Measurements from ENCODE around the gene VPS13C.

Gene VPS13C

GRCh38 chr15:62107571-62108121 lies 47.4 kb upstream of the VPS13C start:
- Histone ChIP-seq H3K4ac (ENCODE audit: low read depth in 1 of 2, low read length in 2 of 2) (no peak overlapping the region), H3K18ac (ENCODE audit: low read depth in 1 of 2, low read length in 2 of 2) (no peak overlapping the region), H3K23ac (ENCODE audit: low read length in 2 of 2) (no peak overlapping the region), H2AK5ac (ENCODE audit: low read length, severe bottlenecking) (no peak overlapping the region), H3K9me3 (ENCODE audit: control insufficient read depth, low read length) (no peaks in the 10 kb centered on the region), H3K14ac (ENCODE audit: low read length in 2 of 2) (no peak overlapping the region), H4K91ac (ENCODE audit: low read length) (no peak overlapping the region), H2BK15ac (ENCODE audit: low read depth, poor library complexity, severe bottlenecking) (no peak overlapping the region), H3K4me1 (ENCODE audit: control insufficient read depth, insufficient read depth, low read depth, low read length) (peaks cover 6% of the 10 kb centered on the region), H3K79me1 (replicated peaks; ENCODE audit: low read length, poor library complexity, severe bottlenecking) (no peaks in the 10 kb centered on the region), H2AFZ (ENCODE audit: low read depth, low read length) (no peak overlapping the region), H2BK5ac (ENCODE audit: low read depth, low read length, poor library complexity, severe bottlenecking) (no peak overlapping the region), H3K27ac (ENCODE audit: low read length, poor library complexity, severe bottlenecking) (no peak overlapping the region), H2BK120ac (ENCODE audit: low read depth, low read length) (no peak overlapping the region), H3K36me3 (ENCODE audit: control insufficient read depth in 1 of 2, insufficient read depth in 2 of 2, low read depth in 1 of 2, low read length in 2 of 2) (no peaks in the 10 kb centered on the region), H3K27me3 (ENCODE audit: control insufficient read depth in 1 of 2, insufficient read depth in 1 of 2, low read length in 2 of 2) (no peaks in the 10 kb centered on the region), H3K4me3 (ENCODE audit: insufficient read depth in 1 of 2, low read depth in 1 of 2, low read length in 2 of 2) (no peak overlapping the region), H3K4me2 (ENCODE audit: low read length, poor library complexity, severe bottlenecking) (no peak overlapping the region), H2BK12ac (ENCODE audit: low read length in 2 of 2) (no peak overlapping the region), H3K9ac (ENCODE audit: low read length) (no peak overlapping the region), H4K8ac (ENCODE audit: low read length) (no peak overlapping the region)
- DNase-seq, result no peak
- no CpG with 5 or more reads among the region's 2 CpGs for WGBS

GRCh38 chr15:62106096-62106495 lies 45.8 kb upstream of the VPS13C start:
- H3K14ac ChIP-seq (ENCODE audit: low read length in 2 of 2), result no peak overlapping the region

DNA sequence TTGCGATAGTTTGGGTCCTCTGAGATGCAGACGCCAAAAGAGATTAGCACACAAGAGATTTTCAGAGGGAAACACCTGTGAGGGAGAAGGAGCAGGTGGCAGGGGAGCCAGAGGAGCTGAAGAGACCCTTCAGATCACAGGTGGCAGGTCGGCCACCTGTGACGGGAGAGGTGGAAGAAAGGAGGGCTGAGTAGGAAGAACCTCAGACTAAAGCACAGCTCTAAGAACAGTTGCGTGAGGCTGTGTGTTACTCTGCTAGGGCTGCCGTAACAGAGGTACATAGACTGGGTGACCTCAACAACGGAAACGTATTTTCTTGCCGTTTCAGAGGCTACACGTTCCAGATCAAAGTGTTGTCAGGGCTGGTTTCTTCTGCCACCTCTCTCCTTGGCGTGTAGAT lies 45.0 kb upstream of the VPS13C start:
- Histone ChIP-seq H2BK12ac (ENCODE audit: low read length in 2 of 2) (no peak overlapping the region), H4K91ac (ENCODE audit: low read length) (no peak overlapping the region), H3K4me2 (ENCODE audit: low read length, poor library complexity, severe bottlenecking) (no peak overlapping the region), H2BK5ac (ENCODE audit: low read depth, low read length, poor library complexity, severe bottlenecking) (no peak overlapping the region), H3K14ac (ENCODE audit: low read length in 2 of 2) (no peak overlapping the region), H2BK15ac (ENCODE audit: low read depth, poor library complexity, severe bottlenecking) (no peak overlapping the region), H2AK5ac (ENCODE audit: low read length, severe bottlenecking) (no peak overlapping the region), H2AFZ (ENCODE audit: low read depth, low read length) (no peak overlapping the region), H3K4me3 (ENCODE audit: insufficient read depth in 1 of 2, low read depth in 1 of 2, low read length in 2 of 2) (no peak overlapping the region), H2BK120ac (ENCODE audit: low read depth, low read length) (no peak overlapping the region), H3K9me3 (ENCODE audit: control insufficient read depth, low read length) (no peaks in the 10 kb centered on the region), H3K27ac (ENCODE audit: low read length, poor library complexity, severe bottlenecking) (no peak overlapping the region), H3K4ac (ENCODE audit: low read depth in 1 of 2, low read length in 2 of 2) (no peak overlapping the region), H3K36me3 (ENCODE audit: control insufficient read depth in 1 of 2, insufficient read depth in 2 of 2, low read depth in 1 of 2, low read length in 2 of 2) (no peaks in the 10 kb centered on the region), H3K18ac (ENCODE audit: low read depth in 1 of 2, low read length in 2 of 2) (no peak overlapping the region), H3K23ac (ENCODE audit: low read length in 2 of 2) (no peak overlapping the region), H3K79me1 (replicated peaks; ENCODE audit: low read length, poor library complexity, severe bottlenecking) (no peaks in the 10 kb centered on the region), H3K27me3 (ENCODE audit: control insufficient read depth in 1 of 2, insufficient read depth in 1 of 2, low read length in 2 of 2) (peaks cover 0 to 4% of the 10 kb centered on the region in 2 experiments), H4K8ac (ENCODE audit: low read length) (no peak overlapping the region), H3K4me1 (ENCODE audit: control insufficient read depth, insufficient read depth, low read depth, low read length) (peaks cover 3% of the 10 kb centered on the region), H3K9ac (ENCODE audit: low read length) (no peak overlapping the region)
- 95% methylated on average over 11 of the region's 11 CpGs for WGBS
- DNase-seq, result no peak

More at GRCh38 chr15:62106096-62106495, 45.8 kb upstream of the VPS13C start:
- Histone ChIP-seq H3K36me3 (ENCODE audit: control insufficient read depth in 1 of 2, insufficient read depth in 2 of 2, low read depth in 1 of 2, low read length in 2 of 2) (no peaks in the 10 kb centered on the region), H3K4me1 (ENCODE audit: control insufficient read depth, insufficient read depth, low read depth, low read length) (peaks cover 4% of the 10 kb centered on the region), H3K18ac (ENCODE audit: low read depth in 1 of 2, low read length in 2 of 2) (no peak overlapping the region), H4K8ac (ENCODE audit: low read length) (no peak overlapping the region), H2BK5ac (ENCODE audit: low read depth, low read length, poor library complexity, severe bottlenecking) (no peak overlapping the region), H3K9ac (ENCODE audit: low read length) (no peak overlapping the region), H2AK5ac (ENCODE audit: low read length, severe bottlenecking) (no peak overlapping the region), H2BK120ac (ENCODE audit: low read depth, low read length) (no peak overlapping the region), H2BK12ac (ENCODE audit: low read length in 2 of 2) (no peak overlapping the region), H2BK15ac (ENCODE audit: low read depth, poor library complexity, severe bottlenecking) (no peak overlapping the region), H2AFZ (ENCODE audit: low read depth, low read length) (no peak overlapping the region), H3K27me3 (ENCODE audit: control insufficient read depth in 1 of 2, insufficient read depth in 1 of 2, low read length in 2 of 2) (peaks cover 0 to 4% of the 10 kb centered on the region in 2 experiments), H3K4ac (ENCODE audit: low read depth in 1 of 2, low read length in 2 of 2) (no peak overlapping the region), H3K23ac (ENCODE audit: low read length in 2 of 2) (no peak overlapping the region), H3K4me2 (ENCODE audit: low read length, poor library complexity, severe bottlenecking) (no peak overlapping the region), H4K91ac (ENCODE audit: low read length) (no peak overlapping the region), H3K79me1 (replicated peaks; ENCODE audit: low read length, poor library complexity, severe bottlenecking) (no peaks in the 10 kb centered on the region), H3K27ac (ENCODE audit: low read length, poor library complexity, severe bottlenecking) (no peak overlapping the region), H3K4me3 (ENCODE audit: insufficient read depth in 1 of 2, low read depth in 1 of 2, low read length in 2 of 2) (no peak overlapping the region), H3K9me3 (ENCODE audit: control insufficient read depth, low read length) (no peaks in the 10 kb centered on the region)
- WGBS, result 100% methylated on average over 3 of the region's 3 CpGs
- DNase-seq, result no peak

DNA sequence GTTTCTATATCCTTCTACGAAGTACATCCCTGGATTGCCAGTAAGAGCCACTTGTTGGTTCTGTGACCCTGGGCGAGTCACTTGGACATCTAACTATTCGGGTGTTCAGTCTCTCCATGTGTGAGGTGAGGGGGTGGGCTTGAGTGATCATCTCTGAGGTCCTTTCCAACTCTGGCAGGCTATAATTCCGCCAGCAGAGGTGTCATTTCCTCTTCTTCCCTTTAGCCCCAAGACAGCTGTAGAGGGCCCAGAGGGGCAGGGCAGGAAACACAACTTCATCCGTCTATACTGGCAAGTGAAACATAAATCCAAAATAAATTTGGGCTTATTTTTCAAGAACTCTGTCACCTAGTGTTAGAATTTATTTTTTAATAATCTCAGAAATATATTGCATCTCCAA lies 44.6 kb upstream of the VPS13C start:
- H2AFZ ChIP-seq (ENCODE audit: low read depth, low read length), result no peak overlapping the region
- no peak overlapping the region for H3K27ac ChIP-seq (ENCODE audit: low read length, poor library complexity, severe bottlenecking)
- no peaks in the 10 kb centered on the region for H3K9me3 ChIP-seq (ENCODE audit: control insufficient read depth, low read length)
- H3K36me3 ChIP-seq (ENCODE audit: control insufficient read depth in 1 of 2, insufficient read depth in 2 of 2, low read depth in 1 of 2, low read length in 2 of 2), result no peaks in the 10 kb centered on the region
- H4K91ac ChIP-seq (ENCODE audit: low read length), result no peak overlapping the region
- H3K79me1 ChIP-seq (replicated peaks; ENCODE audit: low read length, poor library complexity, severe bottlenecking), result no peaks in the 10 kb centered on the region
- H2BK15ac ChIP-seq (ENCODE audit: low read depth, poor library complexity, severe bottlenecking), result no peak overlapping the region
- WGBS, result 55% methylated on average over 4 of the region's 5 CpGs
- peaks cover 0 to 4% of the 10 kb centered on the region in 2 experiments for H3K27me3 ChIP-seq (ENCODE audit: control insufficient read depth in 1 of 2, insufficient read depth in 1 of 2, low read length in 2 of 2)
- no peak overlapping the region for H4K8ac ChIP-seq (ENCODE audit: low read length)
- H3K18ac ChIP-seq (ENCODE audit: low read depth in 1 of 2, low read length in 2 of 2), result no peak overlapping the region
- H3K4me3 ChIP-seq (ENCODE audit: insufficient read depth in 1 of 2, low read depth in 1 of 2, low read length in 2 of 2), result no peak overlapping the region
- H3K4me2 ChIP-seq (ENCODE audit: low read length, poor library complexity, severe bottlenecking), result no peak overlapping the region
- no peak overlapping the region for H2BK120ac ChIP-seq (ENCODE audit: low read depth, low read length)
- peaks cover 2% of the 10 kb centered on the region for H3K4me1 ChIP-seq (ENCODE audit: control insufficient read depth, insufficient read depth, low read depth, low read length)
- no peak overlapping the region for H3K14ac ChIP-seq (ENCODE audit: low read length in 2 of 2)
- no peak overlapping the region for H2BK5ac ChIP-seq (ENCODE audit: low read depth, low read length, poor library complexity, severe bottlenecking)
- no peak overlapping the region for H3K4ac ChIP-seq (ENCODE audit: low read depth in 1 of 2, low read length in 2 of 2)
- no peak overlapping the region for H3K23ac ChIP-seq (ENCODE audit: low read length in 2 of 2)
- no peak overlapping the region for H2BK12ac ChIP-seq (ENCODE audit: low read length in 2 of 2)
- no peak overlapping the region for H3K9ac ChIP-seq (ENCODE audit: low read length)
- no peak overlapping the region for H2AK5ac ChIP-seq (ENCODE audit: low read length, severe bottlenecking)
- no peak for DNase-seq
